SK-N-SH treated with all-trans-retinoic acid at 6 μM for 48 hours (cell line): Measurements from ENCODE around the gene SULT1C4.

Experiments
- ATAC-seq: fragments of 200-7000 bp; cut with Tn5 transposase; 3 replicates; pipeline ENCODE4 v1.9.1; 2020; ENCODE audit warnings: mild to moderate bottlenecking, moderate library complexity
- BACH2 ChIP-seq: fragments of 250-450 bp; sonication (Bioruptor Pico); IDR thresholded peaks from 2 replicates; pipeline ENCODE4 v1.9.0; 2021; ENCODE audit warnings: mild to moderate bottlenecking, borderline replicate concordance
- CSDC2 ChIP-seq: fragments of 250-450 bp; sonication (Bioruptor Pico); IDR thresholded peaks from 2 replicates; pipeline ENCODE4 v1.5.0; 2020; ENCODE audit warnings: mild to moderate bottlenecking, moderate library complexity
- ESRRG ChIP-seq: fragments of 250-450 bp; sonication (Bioruptor Pico); IDR thresholded peaks from 2 replicates; pipeline ENCODE4 v1.6.1; 2021; ENCODE audit warnings: mild to moderate bottlenecking
- GLIS3 ChIP-seq: fragments of 250-450 bp; sonication (Bioruptor Pico); IDR thresholded peaks from 2 replicates; pipeline ENCODE4 v1.5.0; 2020; ENCODE audit warnings: mild to moderate bottlenecking, moderate library complexity
- ISL1 ChIP-seq: fragments of 250-450 bp; sonication (Bioruptor Pico); IDR thresholded peaks from 2 replicates; pipeline ENCODE4 v2.1.2; 2022; ENCODE audit warnings: mild to moderate bottlenecking, moderate library complexity
- OSR1 ChIP-seq: fragments of 250-450 bp; sonication (Bioruptor Pico); IDR thresholded peaks from 2 replicates; pipeline ENCODE4 v1.8.0; 2022; ENCODE audit warnings: moderate library complexity, mild to moderate bottlenecking, inconsistent platforms
- PPARA ChIP-seq: fragments of 250-450 bp; sonication (Bioruptor Pico); IDR thresholded peaks from 2 replicates; pipeline ENCODE4 v1.5.0; 2020; ENCODE audit warnings: mild to moderate bottlenecking, borderline replicate concordance
- SNAI2 ChIP-seq: fragments of 250-450 bp; sonication (Bioruptor Pico); IDR thresholded peaks from 2 replicates; pipeline ENCODE4 v1.5.0; 2020; ENCODE audit warnings: mild to moderate bottlenecking, moderate library complexity
- TCF4 ChIP-seq: fragments of 250-450 bp; sonication (Bioruptor Pico); IDR thresholded peaks from 2 replicates; pipeline ENCODE4 v1.8.0; 2021; ENCODE audit warnings: mild to moderate bottlenecking, moderate library complexity, borderline replicate concordance
- TOX ChIP-seq: fragments of 250-450 bp; sonication (Bioruptor Pico); IDR thresholded peaks from 2 replicates; pipeline ENCODE4 v1.8.0; 2021; ENCODE audit warnings: mild to moderate bottlenecking, moderate library complexity, borderline replicate concordance
- ZC3H10 ChIP-seq: fragments of 250-450 bp; sonication (Bioruptor Pico); IDR thresholded peaks from 2 replicates; pipeline ENCODE4 v1.5.1; 2021; ENCODE audit warnings: mild to moderate bottlenecking, moderate library complexity
- ZFP3 ChIP-seq: fragments of 250-450 bp; sonication (Bioruptor Pico); IDR thresholded peaks from 2 replicates; pipeline ENCODE4 v1.5.0; 2020; ENCODE audit warnings: mild to moderate bottlenecking, moderate library complexity
- ZFP30 ChIP-seq: fragments of 450-650 bp; formaldehyde crosslinking; IDR thresholded peaks from 2 replicates; pipeline ENCODE4 v1.5.0; 2022; ENCODE audit warnings: mild to moderate bottlenecking, moderate library complexity
- ZNF565 ChIP-seq: fragments of 450-650 bp; formaldehyde crosslinking; conservative IDR thresholded peaks from 2 replicates; pipeline ENCODE4 v1.5.0; 2020; ENCODE audit warnings: low read depth, mild to moderate bottlenecking, moderate library complexity
- ZNF70 ChIP-seq: fragments of 450-650 bp; formaldehyde crosslinking; IDR thresholded peaks from 2 replicates; pipeline ENCODE4 v1.5.0; 2020; ENCODE audit warnings: mild to moderate bottlenecking, moderate library complexity
- ZNF8 ChIP-seq: fragments of 450-650 bp; formaldehyde crosslinking; IDR thresholded peaks from 2 replicates; pipeline ENCODE4 v1.5.0; 2020; ENCODE audit warnings: mild to moderate bottlenecking, moderate library complexity
- TF ChIP-seq, protein P1 (sequence below): fragments of 250-450 bp; sonication (Bioruptor Pico); IDR thresholded peaks from 2 replicates; pipeline ENCODE4 v1.8.0; 2020; ENCODE audit warnings: mild to moderate bottlenecking, moderate library complexity, borderline replicate concordance
- TF ChIP-seq, protein P2 (sequence below): fragments of 250-450 bp; sonication (Bioruptor Pico); IDR thresholded peaks from 2 replicates; pipeline ENCODE4 v1.8.0; 2021; ENCODE audit warnings: low read depth, mild to moderate bottlenecking, moderate library complexity, borderline replicate concordance
- TF ChIP-seq, protein P3 (sequence below): fragments of 250-450 bp; sonication (Bioruptor Pico); IDR thresholded peaks from 2 replicates; pipeline ENCODE4 v1.5.1; 2021; ENCODE audit warnings: mild to moderate bottlenecking, moderate library complexity
- TF ChIP-seq, protein P4 (sequence below): fragments of 250-450 bp; sonication (Bioruptor Pico); IDR thresholded peaks from 2 replicates; pipeline ENCODE4 v1.5.0; 2020; ENCODE audit warnings: mild to moderate bottlenecking, moderate library complexity

SULT1C4 gene

DNA sequence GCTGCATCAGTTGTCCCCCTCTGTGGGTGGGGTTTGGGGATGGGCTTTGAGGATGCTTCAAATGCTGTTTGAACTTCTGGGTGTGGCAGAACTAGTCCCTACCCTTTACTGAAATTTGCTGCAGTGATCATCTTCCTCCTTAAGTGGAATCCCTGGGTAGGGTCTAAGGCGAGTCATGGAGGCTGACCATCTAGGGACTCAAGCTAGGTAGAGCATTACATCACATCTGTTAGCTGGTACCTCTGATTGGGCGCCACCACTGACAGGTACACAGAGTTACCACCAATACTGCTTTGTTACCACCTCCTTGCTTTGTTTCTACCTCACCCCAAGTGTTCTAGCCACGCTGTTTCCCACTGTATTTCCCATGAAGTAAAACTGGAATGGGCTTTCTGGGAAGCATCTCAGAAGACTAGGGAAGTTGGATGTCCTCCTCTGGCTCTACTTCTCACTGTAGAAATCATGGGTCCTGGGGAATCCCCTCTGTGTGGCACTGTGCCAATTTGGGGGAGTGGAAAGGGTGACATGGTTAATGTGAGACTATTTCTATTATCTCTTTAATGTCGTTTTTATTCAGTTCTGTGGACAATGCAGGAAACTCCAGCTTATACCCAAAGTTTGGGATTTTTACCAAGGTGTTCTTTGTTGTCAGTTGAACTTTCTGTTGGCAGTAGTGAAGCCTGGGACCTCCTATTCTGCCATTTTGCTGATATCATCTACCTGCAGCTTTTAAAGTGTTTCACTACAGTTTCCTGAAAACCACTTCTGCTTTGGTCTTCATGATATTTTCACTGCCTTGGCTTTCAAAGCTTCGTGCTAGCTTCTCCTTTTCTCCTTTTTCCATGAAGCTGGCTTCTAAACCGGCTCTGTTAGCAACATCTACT lies 14.5 kb upstream of the SULT1C4 start:
- TF ChIP-seq, protein P1, sequence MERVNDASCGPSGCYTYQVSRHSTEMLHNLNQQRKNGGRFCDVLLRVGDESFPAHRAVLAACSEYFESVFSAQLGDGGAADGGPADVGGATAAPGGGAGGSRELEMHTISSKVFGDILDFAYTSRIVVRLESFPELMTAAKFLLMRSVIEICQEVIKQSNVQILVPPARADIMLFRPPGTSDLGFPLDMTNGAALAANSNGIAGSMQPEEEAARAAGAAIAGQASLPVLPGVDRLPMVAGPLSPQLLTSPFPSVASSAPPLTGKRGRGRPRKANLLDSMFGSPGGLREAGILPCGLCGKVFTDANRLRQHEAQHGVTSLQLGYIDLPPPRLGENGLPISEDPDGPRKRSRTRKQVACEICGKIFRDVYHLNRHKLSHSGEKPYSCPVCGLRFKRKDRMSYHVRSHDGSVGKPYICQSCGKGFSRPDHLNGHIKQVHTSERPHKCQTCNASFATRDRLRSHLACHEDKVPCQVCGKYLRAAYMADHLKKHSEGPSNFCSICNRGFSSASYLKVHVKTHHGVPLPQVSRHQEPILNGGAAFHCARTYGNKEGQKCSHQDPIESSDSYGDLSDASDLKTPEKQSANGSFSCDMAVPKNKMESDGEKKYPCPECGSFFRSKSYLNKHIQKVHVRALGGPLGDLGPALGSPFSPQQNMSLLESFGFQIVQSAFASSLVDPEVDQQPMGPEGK (CRISPR knock-in tag): no peak
- TF ChIP-seq BACH2 (no peak), ZC3H10 (CRISPR knock-in tag) (no peak), TCF4 (CRISPR knock-in tag) (no peak), ZNF70 (CRISPR knock-in tag) (no peak), ESRRG (no peak), ZNF8 (CRISPR knock-in tag) (no peak), TOX (CRISPR knock-in tag) (no peak), GLIS3 (CRISPR knock-in tag) (no peak), ZFP30 (CRISPR knock-in tag) (no peak), ZFP3 (CRISPR knock-in tag) (no peak)
- TF ChIP-seq, protein P2, sequence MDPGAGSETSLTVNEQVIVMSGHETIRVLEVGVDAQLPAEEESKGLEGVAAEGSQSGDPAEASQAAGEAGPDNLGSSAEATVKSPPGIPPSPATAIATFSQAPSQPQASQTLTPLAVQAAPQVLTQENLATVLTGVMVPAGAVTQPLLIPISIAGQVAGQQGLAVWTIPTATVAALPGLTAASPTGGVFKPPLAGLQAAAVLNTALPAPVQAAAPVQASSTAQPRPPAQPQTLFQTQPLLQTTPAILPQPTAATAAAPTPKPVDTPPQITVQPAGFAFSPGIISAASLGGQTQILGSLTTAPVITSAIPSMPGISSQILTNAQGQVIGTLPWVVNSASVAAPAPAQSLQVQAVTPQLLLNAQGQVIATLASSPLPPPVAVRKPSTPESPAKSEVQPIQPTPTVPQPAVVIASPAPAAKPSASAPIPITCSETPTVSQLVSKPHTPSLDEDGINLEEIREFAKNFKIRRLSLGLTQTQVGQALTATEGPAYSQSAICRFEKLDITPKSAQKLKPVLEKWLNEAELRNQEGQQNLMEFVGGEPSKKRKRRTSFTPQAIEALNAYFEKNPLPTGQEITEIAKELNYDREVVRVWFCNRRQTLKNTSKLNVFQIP (CRISPR knock-in tag): no peak
- TF ChIP-seq, protein P3, sequence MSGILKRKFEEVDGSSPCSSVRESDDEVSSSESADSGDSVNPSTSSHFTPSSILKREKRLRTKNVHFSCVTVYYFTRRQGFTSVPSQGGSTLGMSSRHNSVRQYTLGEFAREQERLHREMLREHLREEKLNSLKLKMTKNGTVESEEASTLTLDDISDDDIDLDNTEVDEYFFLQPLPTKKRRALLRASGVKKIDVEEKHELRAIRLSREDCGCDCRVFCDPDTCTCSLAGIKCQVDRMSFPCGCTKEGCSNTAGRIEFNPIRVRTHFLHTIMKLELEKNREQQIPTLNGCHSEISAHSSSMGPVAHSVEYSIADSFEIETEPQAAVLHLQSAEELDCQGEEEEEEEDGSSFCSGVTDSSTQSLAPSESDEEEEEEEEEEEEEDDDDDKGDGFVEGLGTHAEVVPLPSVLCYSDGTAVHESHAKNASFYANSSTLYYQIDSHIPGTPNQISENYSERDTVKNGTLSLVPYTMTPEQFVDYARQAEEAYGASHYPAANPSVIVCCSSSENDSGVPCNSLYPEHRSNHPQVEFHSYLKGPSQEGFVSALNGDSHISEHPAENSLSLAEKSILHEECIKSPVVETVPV (CRISPR knock-in tag): no peak
- ATAC-seq: no peak

DNA sequence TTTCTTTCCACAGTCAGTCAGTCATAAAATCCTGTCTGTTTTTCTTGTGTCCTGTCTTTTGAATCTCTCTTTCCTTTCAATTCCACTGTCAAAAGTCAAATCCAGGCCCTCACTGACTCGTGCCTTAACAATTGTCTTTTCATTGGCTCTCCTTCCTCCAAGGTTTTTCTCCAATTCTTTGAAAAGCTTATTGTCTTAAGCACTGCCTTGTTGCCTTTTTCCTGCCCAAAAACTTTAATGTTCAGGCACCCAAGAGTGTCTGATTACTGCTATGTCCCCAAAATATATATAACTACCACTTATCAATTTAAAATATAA lies 13.9 kb upstream of the SULT1C4 start:
- TF ChIP-seq ZFP3 (CRISPR knock-in tag) (no peak), TCF4 (CRISPR knock-in tag) (no peak), ZNF8 (CRISPR knock-in tag) (no peak), ZNF565 (CRISPR knock-in tag) (no peak), BACH2 (no peak), TOX (CRISPR knock-in tag) (no peak), OSR1 (CRISPR knock-in tag) (no peak), CSDC2 (CRISPR knock-in tag) (no peak), ZC3H10 (CRISPR knock-in tag) (no peak), ISL1 (no peak), SNAI2 (no peak), PPARA (CRISPR knock-in tag) (no peak)
- TF ChIP-seq, protein P3 (CRISPR knock-in tag): no peak
- TF ChIP-seq, protein P2 (CRISPR knock-in tag): no peak
- TF ChIP-seq, protein P1 (CRISPR knock-in tag): no peak
- TF ChIP-seq, protein P4, sequence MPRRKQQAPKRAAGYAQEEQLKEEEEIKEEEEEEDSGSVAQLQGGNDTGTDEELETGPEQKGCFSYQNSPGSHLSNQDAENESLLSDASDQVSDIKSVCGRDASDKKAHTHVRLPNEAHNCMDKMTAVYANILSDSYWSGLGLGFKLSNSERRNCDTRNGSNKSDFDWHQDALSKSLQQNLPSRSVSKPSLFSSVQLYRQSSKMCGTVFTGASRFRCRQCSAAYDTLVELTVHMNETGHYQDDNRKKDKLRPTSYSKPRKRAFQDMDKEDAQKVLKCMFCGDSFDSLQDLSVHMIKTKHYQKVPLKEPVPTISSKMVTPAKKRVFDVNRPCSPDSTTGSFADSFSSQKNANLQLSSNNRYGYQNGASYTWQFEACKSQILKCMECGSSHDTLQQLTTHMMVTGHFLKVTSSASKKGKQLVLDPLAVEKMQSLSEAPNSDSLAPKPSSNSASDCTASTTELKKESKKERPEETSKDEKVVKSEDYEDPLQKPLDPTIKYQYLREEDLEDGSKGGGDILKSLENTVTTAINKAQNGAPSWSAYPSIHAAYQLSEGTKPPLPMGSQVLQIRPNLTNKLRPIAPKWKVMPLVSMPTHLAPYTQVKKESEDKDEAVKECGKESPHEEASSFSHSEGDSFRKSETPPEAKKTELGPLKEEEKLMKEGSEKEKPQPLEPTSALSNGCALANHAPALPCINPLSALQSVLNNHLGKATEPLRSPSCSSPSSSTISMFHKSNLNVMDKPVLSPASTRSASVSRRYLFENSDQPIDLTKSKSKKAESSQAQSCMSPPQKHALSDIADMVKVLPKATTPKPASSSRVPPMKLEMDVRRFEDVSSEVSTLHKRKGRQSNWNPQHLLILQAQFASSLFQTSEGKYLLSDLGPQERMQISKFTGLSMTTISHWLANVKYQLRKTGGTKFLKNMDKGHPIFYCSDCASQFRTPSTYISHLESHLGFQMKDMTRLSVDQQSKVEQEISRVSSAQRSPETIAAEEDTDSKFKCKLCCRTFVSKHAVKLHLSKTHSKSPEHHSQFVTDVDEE (CRISPR knock-in tag): no peak
- ATAC-seq: no peak
